ENCODE measurements around the gene FANCL. TPM values are rescaled to one million over a fixed set of nuclear protein-coding genes. Genes with fewer than 3 reads are reported as not detected.
"Not testable (repeated sequence)": the region's sequence is repeated elsewhere in the genome, so short reads cannot be mapped to it uniquely, and the experiment has no call there.

Gene FANCL
- total RNA-seq, 1 donor from 2014 or later = 3.2 TPM

DNA sequence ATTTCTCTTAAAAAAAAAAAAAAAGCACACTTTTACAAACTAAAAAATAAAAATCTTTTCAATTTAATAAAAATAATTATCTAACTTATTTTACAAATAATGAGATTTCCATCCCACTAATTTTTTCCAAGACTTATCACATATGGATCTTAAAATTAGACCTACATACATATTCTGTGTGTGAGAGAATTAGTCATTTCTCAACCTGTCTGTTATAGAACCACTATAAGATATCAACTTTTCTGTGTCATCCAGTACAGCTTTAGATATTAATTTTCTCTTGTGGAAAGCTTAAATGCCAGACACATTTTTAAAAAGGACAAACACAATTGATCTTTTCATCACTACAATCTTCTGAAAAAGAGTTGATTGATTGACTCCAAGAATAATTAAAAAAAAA is 38.1 kb downstream of the FANCL start:
- no peak overlapping the region for H3K4me3 ChIP-seq
- H3K27me3 ChIP-seq = no peaks in the 10 kb centered on the region

DNA sequence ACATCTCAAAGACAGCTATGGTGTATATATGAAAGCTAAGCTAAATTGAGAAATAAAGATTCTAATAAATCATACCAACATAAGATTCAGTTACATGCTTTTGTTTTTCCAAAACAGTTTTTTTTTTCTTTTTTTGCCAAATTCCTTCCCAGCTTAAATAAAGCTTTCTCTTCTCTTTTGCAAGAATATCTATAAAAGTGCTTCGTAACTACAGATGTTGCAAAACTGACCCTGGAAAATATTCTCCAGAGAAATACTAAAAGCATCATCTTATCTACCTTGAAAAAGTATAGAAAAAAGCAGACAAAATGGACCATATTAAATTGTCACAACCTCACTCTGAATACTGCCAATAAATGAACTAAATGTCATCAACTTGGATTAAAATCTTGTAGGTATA is 38.7 kb downstream of the FANCL start:
- no peak overlapping the region for H3K4me3 ChIP-seq
- no peak for DNase-seq (ENCODE audit: low spot score in 2 of 2)
- H3K4me1 ChIP-seq = no peaks in the 10 kb centered on the region
- no peaks in the 10 kb centered on the region for H3K9me3 ChIP-seq
- TF ChIP-seq, protein P1, sequence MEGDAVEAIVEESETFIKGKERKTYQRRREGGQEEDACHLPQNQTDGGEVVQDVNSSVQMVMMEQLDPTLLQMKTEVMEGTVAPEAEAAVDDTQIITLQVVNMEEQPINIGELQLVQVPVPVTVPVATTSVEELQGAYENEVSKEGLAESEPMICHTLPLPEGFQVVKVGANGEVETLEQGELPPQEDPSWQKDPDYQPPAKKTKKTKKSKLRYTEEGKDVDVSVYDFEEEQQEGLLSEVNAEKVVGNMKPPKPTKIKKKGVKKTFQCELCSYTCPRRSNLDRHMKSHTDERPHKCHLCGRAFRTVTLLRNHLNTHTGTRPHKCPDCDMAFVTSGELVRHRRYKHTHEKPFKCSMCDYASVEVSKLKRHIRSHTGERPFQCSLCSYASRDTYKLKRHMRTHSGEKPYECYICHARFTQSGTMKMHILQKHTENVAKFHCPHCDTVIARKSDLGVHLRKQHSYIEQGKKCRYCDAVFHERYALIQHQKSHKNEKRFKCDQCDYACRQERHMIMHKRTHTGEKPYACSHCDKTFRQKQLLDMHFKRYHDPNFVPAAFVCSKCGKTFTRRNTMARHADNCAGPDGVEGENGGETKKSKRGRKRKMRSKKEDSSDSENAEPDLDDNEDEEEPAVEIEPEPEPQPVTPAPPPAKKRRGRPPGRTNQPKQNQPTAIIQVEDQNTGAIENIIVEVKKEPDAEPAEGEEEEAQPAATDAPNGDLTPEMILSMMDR (IDR thresholded peaks at IDR 0.05) = no peak
- H3K36me3 ChIP-seq = peaks cover 0 to 7% of the 10 kb centered on the region in 2 donors
- H3K27ac ChIP-seq = no peak overlapping the region
- intact Hi-C loops (cut with DNase I) = no loop called here
- H3K27me3 ChIP-seq = no peaks in the 10 kb centered on the region

More for the DNA sequence above, 38.1 kb downstream of the FANCL start:
- no peaks in the 10 kb centered on the region for H3K4me1 ChIP-seq
- H3K9me3 ChIP-seq = no peaks in the 10 kb centered on the region
- H3K36me3 ChIP-seq = peaks cover 0 to 2% of the 10 kb centered on the region in 2 donors
- H3K27ac ChIP-seq = no peak overlapping the region
- DNase-seq (ENCODE audit: low spot score in 2 of 2) = no peak
- intact Hi-C loops (cut with DNase I) = no loop called here
- TF ChIP-seq, protein P1 (IDR thresholded peaks at IDR 0.05) = no peak

DNA sequence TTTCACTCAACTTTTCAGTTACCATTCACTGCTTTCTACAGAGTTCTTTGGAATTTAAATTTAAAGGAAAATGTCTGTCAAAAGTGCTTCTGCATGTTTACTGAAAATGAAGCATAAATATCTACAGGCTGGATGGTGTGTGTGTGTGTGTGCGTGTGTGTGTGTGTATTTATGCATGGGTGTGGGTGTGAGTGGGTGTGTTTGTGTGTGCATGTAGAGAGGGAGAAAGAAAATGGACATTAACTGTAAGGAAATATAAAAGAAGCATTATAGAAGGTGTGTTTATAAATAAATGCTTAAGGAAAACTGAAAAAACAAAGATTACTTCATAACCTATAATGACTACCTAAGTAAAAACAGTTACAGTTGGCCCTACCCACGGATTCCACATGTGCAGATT is 43.2 kb downstream of the FANCL start:
- H3K4me3 ChIP-seq = no peak overlapping the region
- TF ChIP-seq, protein P1 (IDR thresholded peaks at IDR 0.05) = no peak
- peaks cover 0 to 7% of the 10 kb centered on the region in 2 donors for H3K36me3 ChIP-seq

DNA sequence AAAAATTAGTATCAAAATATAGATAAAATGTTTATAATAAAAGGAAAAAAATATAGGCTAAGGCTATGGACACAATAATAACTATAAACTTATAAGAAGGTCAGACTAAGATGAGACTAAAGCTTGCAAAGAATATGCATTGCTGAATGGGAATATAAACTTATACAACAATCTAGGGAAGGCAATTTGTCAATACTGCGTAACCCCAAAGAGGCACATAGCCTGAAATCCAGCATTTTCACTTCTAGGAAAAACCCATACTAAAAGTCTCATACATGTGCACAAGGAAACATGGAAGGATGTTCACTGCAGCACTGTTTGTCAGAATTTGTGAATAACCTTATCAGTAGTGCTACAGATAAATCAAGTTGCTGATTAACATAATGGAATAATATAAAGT is 45.5 kb downstream of the FANCL start:
- H3K27me3 ChIP-seq = no peaks in the 10 kb centered on the region
- no peak overlapping the region for H3K27ac ChIP-seq
- H3K36me3 ChIP-seq = peaks cover 0 to 7% of the 10 kb centered on the region in 2 donors
- no peaks in the 10 kb centered on the region for H3K4me1 ChIP-seq
- intact Hi-C loops (cut with DNase I) = no loop called here
- TF ChIP-seq, protein P1 (IDR thresholded peaks at IDR 0.05) = no peak
- H3K9me3 ChIP-seq = no peaks in the 10 kb centered on the region
- no peak overlapping the region for H3K4me3 ChIP-seq
- no peak for DNase-seq (ENCODE audit: low spot score in 2 of 2)

More for the DNA sequence above, 43.2 kb downstream of the FANCL start:
- no peak overlapping the region for H3K27ac ChIP-seq
- intact Hi-C loops (cut with DNase I) = no loop called here
- no peaks in the 10 kb centered on the region for H3K4me1 ChIP-seq
- no peak for DNase-seq (ENCODE audit: low spot score in 2 of 2)
- H3K27me3 ChIP-seq = no peaks in the 10 kb centered on the region
- no peaks in the 10 kb centered on the region for H3K9me3 ChIP-seq

DNA sequence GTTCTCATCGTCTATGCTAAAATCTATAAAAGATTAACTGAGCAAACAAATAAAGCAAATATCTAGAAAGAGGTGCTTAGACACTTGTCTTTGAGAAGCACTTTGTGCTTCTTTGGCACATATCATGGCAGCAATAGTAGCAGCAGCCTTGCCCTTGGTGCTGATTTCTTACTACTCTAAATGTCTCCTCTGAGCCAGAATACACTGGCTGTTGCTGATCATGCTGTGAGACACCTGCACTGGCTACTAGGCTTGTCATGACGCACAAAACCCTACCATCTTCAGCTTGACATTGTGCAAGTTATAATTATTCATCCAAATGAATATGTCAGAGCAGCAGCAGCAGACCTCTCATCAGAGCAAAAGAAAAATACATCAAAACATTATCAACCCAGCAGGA is 46.7 kb downstream of the FANCL start:
- Histone ChIP-seq H3K27ac (no peak overlapping the region), H3K4me1 (no peaks in the 10 kb centered on the region), H3K36me3 (peaks cover 0 to 7% of the 10 kb centered on the region in 2 donors), H3K9me3 (no peaks in the 10 kb centered on the region), H3K4me3 (no peak overlapping the region), H3K27me3 (no peaks in the 10 kb centered on the region)
- no peak for DNase-seq (ENCODE audit: low spot score in 2 of 2)
- TF ChIP-seq, protein P1 (IDR thresholded peaks at IDR 0.05) = no peak
- intact Hi-C loops (cut with DNase I) = no loop called here

DNA sequence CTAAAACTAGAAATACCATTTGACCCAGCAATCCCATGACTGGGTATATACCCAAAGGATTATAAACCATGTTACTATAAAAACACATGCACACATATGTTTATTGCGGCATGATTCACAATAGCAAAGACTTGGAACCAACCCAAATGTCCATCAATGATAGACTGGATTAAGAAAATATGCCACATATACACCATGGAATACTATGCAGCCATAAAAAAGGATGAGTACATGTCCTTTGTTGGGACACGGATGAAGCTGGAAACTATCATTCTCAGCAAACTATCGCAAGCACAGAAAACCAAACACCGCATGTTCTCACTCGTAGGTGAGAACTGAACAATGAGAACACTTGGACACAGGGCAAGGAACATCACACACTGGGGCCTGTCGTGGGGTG is 54.1 kb downstream of the FANCL start:
- H3K36me3 ChIP-seq; H3K9me3 ChIP-seq; H3K27ac ChIP-seq; intact Hi-C loops (cut with DNase I); H3K4me1 ChIP-seq; H3K27me3 ChIP-seq; DNase-seq (ENCODE audit: low spot score in 2 of 2); H3K4me3 ChIP-seq: not testable (repeated sequence)

All from ascending aorta (tissue), 2 donors.